Neural progenitor cell (in vitro differentiated cells): Measurements from ENCODE around the gene GLP1R.

ENCODE experiments used
- CTCF ChIP-seq: fragments of 200-600 bp; sonication (generic); IDR thresholded peaks from 2 replicates; pipeline ENCODE4 v1.5.1; 2017; ENCODE audit warnings: antibody characterized with exemption, mild to moderate bottlenecking
- EZH2 ChIP-seq: fragments of 200-600 bp; sonication (generic); IDR thresholded peaks from 2 replicates; pipeline ENCODE4 v1.6.1; 2017; ENCODE audit warnings: antibody characterized with exemption, mild to moderate bottlenecking, moderate library complexity

- TF ChIP-seq CTCF (no peak), EZH2 (no peak)
Observed at GRCh38 chr6:39003492-39003891, 45.1 kb upstream of the GLP1R start.
